Endothelial cell of umbilical vein (primary cell): ENCODE data around the gene SLC35G3. TPM values are rescaled to one million over a fixed set of nuclear protein-coding genes. Genes with fewer than 3 reads are reported as not detected.
"Not testable (repeated sequence)": the region's sequence is repeated elsewhere in the genome, so short reads cannot be mapped to it uniquely, and the experiment has no call there.

Source experiments
- BruUV-seq: library from RNA; stranded (reverse); fragments of 400-500 nt; replicated peaks from 2 replicates; lab custom pipeline; 2021; lab: Mats Ljungman, UMichigan
- CTCF ChIA-PET: fragments of 300-600, 350-600 bp; sonication (Branson Sonifier 250); formaldehyde crosslinking; loops from one replicate; lab custom pipeline; 2021; ENCODE audit warnings: antibody characterized with exemption, inconsistent platforms; lab: Charles Lee
- POLR2A ChIA-PET: fragments of 300-600, 350-600 bp; sonication (Branson Sonifier 250); formaldehyde crosslinking; loops from one replicate; lab custom pipeline; 2021; ENCODE audit warnings: antibody characterized with exemption, inconsistent platforms; lab: Charles Lee
- DNase-seq: peaks from one replicate; pipeline ENCODE4 v3.0.0-alpha.2; 2011; ENCODE audit warnings: low read depth, low spot score
- FAIRE-seq: peaks from 2 replicates; lab custom pipeline; 2011; peaks lifted over from hg19 to GRCh38; lab: Jason Lieb, UNC
- H2AFZ ChIP-seq: 2 replicates; pipeline ENCODE4 v1.6.0; 2012; ENCODE audit warnings: low read depth, low read length, control low read depth, inconsistent platforms
- H3K27ac ChIP-seq: 2 replicates; pipeline ENCODE4 v1.5.1; 2011; ENCODE audit warnings: low read depth, mild to moderate bottlenecking, control low read depth, low read length, moderate library complexity; ENCODE audit not compliant: insufficient read depth
- H3K27me3 ChIP-seq, 2 experiments: 2 replicates each; pipeline versions ENCODE4 v1.6.0 to v1.6.1; 2011; ENCODE audit warnings: low read length in 2 of 2, mixed read lengths in 1 of 2; ENCODE audit not compliant: control insufficient read depth in 2 of 2, insufficient read depth in 2 of 2
- H3K36me3 ChIP-seq, 2 experiments: 2 replicates in 1 of 2; 3 replicates in 1 of 2; pipeline ENCODE4 v1.5.1; 2011; ENCODE audit warnings: low read length in 2 of 2, mild to moderate bottlenecking in 1 of 2, moderate library complexity in 1 of 2; ENCODE audit not compliant: control insufficient read depth in 2 of 2, insufficient read depth in 2 of 2; ENCODE audit errors: extremely low read depth in 1 of 2
- H3K4me1 ChIP-seq: 3 replicates; pipeline ENCODE4 v1.5.1; 2011; ENCODE audit warnings: mild to moderate bottlenecking, low read length; ENCODE audit not compliant: control insufficient read depth, insufficient read depth; ENCODE audit errors: extremely low read depth
- H3K4me2 ChIP-seq: 2 replicates; pipeline ENCODE4 v1.6.1; 2011; ENCODE audit warnings: low read length, control low read depth, mixed read lengths; ENCODE audit not compliant: insufficient read depth
- H3K4me3 ChIP-seq, 3 experiments: fragments of 200-600 bp in 1 of 3; sonication (generic), shearing (Covaris generic) in 1 of 3; replicated peaks in 1 of 3; 2 replicates each; pipeline ENCODE4 v1.5.1; 2011 to 2016; ENCODE audit warnings: control low read depth in 3 of 3, low read length in 3 of 3, mild to moderate bottlenecking in 2 of 3, inconsistent platforms in 1 of 3, low read depth in 1 of 3, moderate library complexity in 1 of 3; ENCODE audit not compliant: insufficient read depth in 1 of 3
- H3K79me2 ChIP-seq: 2 replicates; pipeline ENCODE4 v1.6.0; 2012; ENCODE audit warnings: low read length, inconsistent platforms; ENCODE audit not compliant: control insufficient read depth, insufficient read depth
- H3K9ac ChIP-seq: replicated peaks from 2 replicates; pipeline ENCODE3; 2011; ENCODE audit warnings: low read length, control low read depth; ENCODE audit not compliant: insufficient read depth; ENCODE audit errors: extremely low read depth
- H3K9me1 ChIP-seq: replicated peaks from 3 replicates; pipeline ENCODE4 v1.6.0; 2011; ENCODE audit warnings: mild to moderate bottlenecking, low read length; ENCODE audit not compliant: control insufficient read depth, insufficient read depth; ENCODE audit errors: extremely low read depth
- H3K9me3 ChIP-seq: replicated peaks from 2 replicates; pipeline ENCODE4 v1.5.1; 2012; ENCODE audit warnings: low read length, inconsistent platforms; ENCODE audit not compliant: control insufficient read depth, insufficient read depth
- H4K20me1 ChIP-seq: replicated peaks from 2 replicates; pipeline ENCODE3; 2011; ENCODE audit warnings: mild to moderate bottlenecking, low read length; ENCODE audit not compliant: control insufficient read depth, insufficient read depth; ENCODE audit errors: extremely low read depth
- JUN ChIP-seq: IDR thresholded peaks from 2 replicates; pipeline ENCODE4 v1.6.1; 2011; ENCODE audit warnings: borderline replicate concordance, low read depth; ENCODE audit not compliant: insufficient read length, insufficient read depth
- MYC ChIP-seq: IDR thresholded peaks from one replicate; pipeline ENCODE4 v1.6.1; 2011; ENCODE audit warnings: mild to moderate bottlenecking, low read depth, low read length
- POLR2AphosphoS5 ChIP-seq: IDR thresholded peaks from 2 replicates; pipeline ENCODE4 v1.6.1; 2012; ENCODE audit warnings: low read depth, mild to moderate bottlenecking, control low read depth, low read length, moderate library complexity; ENCODE audit not compliant: insufficient read depth
- dilution Hi-C: fragments of 300-500 bp; cut with MboI; formaldehyde crosslinking; loops from one replicate; pipeline ENCODE4 v1.15.0; 2019; ENCODE audit warnings: low sequenced_read_pairs; ENCODE audit not compliant: extremely low pct_ligation_motif_present
- intact Hi-C: fragments of 100-400 bp; cut with micrococcal nuclease; formaldehyde crosslinking; loops from one replicate; pipeline ENCODE4 v1.10.0; 2022
- polyA plus RNA-seq, 4 experiments: library from polyadenylated mRNA; depleted of rRNA in 3 of 4; stranded (reverse) in 3 of 4; unstranded in 1 of 4; fragments of >200 nt; gene quantifications; 2 replicates each; pipeline versions ENCODE4 v1.2.1 to v1.2.3, GENCODE V29; 2011 to 2012; ENCODE audit warnings: missing spikeins in 1 of 4
- total RNA-seq: library from RNA; stranded (reverse); gene quantifications from 2 replicates; pipeline ENCODE4 v1.2.3, GENCODE V29; 2021
- TF ChIP-seq, protein P1 (sequence below): IDR thresholded peaks from 2 replicates; pipeline ENCODE4 v1.6.1; 2011; ENCODE audit not compliant: insufficient read depth, insufficient read length
- TF ChIP-seq, protein P2 (sequence below), 2 donors: IDR thresholded peaks; 1 replicate in 1 of 2; 2 replicates in 1 of 2; pipeline ENCODE4 v1.5.1; 2011; ENCODE audit warnings: low read length in 2 of 2, mild to moderate bottlenecking in 2 of 2, moderate library complexity in 2 of 2, control low read depth in 1 of 2, inconsistent platforms in 1 of 2, low read depth in 1 of 2; ENCODE audit not compliant: insufficient read depth in 1 of 2; ENCODE audit errors: extremely low read depth in 1 of 2

The SLC35G3 gene
- total and polyA plus RNA-seq, 2 donors (not counting 3 experiments of a cell fraction or from before 2014, with no cell fraction given): not detected

DNA sequence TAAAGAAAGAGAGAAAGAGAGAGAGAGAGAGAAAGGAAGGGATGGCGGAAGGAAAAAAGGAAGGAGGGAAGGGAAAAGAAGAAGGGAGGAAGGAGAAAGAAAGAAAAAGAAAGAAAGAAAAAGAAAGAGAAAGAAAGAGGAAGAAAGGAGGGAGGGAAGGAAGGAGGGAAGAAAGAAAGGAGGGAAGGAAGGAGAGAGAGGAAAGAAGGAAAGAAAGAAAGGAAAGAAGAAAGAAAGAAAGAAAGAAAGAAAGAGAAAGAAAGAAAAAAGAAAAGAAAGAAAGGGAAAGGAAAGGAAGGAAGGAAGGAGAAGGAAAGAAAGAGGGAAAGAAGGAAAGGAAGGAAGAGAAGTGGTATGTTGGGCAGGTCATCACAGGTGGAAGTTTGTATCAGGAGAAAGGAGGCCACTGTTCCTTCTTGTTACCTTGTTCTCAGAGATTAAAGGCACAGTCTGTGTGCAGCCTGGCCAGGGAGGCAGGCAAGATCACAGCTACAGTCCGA, 19.3 kb downstream of the SLC35G3 start:
- no peak overlapping the region for H3K27ac ChIP-seq
- no peaks in the 10 kb centered on the region for H3K4me1 ChIP-seq
- no peaks in the 10 kb centered on the region for H3K79me2 ChIP-seq
- ChIA-PET CTCF (interaction anchor here (1.6 kb wide), 1 partner anchor 364 kb away, joined by 4 read pairs; no protein-coding TSS in a partner anchor), POLR2A (no interaction called here)
- H3K27me3 ChIP-seq: peaks cover 0 to 3% of the 10 kb centered on the region in 2 experiments
- dilution Hi-C loops (no loop called here), intact Hi-C loops (loop anchor here (5.0 to 10.0 kb wide), 2 partner anchors 67 to 260 kb away; partner anchors contain the start of genes SLFN12 and SLFN5)
- no peaks in the 10 kb centered on the region for H3K36me3 ChIP-seq
- no peaks in the 10 kb centered on the region for H3K9me1 ChIP-seq
- H4K20me1 ChIP-seq: no peaks in the 10 kb centered on the region
- no peak overlapping the region for H3K4me2 ChIP-seq
- no peak overlapping the region for H3K4me3 ChIP-seq
- H3K9me3 ChIP-seq: no peaks in the 10 kb centered on the region
- FAIRE-seq: no peak
- DNase-seq: no peak
- no peak overlapping the region for H2AFZ ChIP-seq
- no TSS peak for BruUV-seq
- H3K9ac ChIP-seq: no peak overlapping the region
- TF ChIP-seq, protein P1, sequence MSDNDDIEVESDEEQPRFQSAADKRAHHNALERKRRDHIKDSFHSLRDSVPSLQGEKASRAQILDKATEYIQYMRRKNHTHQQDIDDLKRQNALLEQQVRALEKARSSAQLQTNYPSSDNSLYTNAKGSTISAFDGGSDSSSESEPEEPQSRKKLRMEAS: no peak
- TF ChIP-seq JUN (no peak), POLR2AphosphoS5 (no peak), MYC (no peak)
- TF ChIP-seq, protein P2, sequence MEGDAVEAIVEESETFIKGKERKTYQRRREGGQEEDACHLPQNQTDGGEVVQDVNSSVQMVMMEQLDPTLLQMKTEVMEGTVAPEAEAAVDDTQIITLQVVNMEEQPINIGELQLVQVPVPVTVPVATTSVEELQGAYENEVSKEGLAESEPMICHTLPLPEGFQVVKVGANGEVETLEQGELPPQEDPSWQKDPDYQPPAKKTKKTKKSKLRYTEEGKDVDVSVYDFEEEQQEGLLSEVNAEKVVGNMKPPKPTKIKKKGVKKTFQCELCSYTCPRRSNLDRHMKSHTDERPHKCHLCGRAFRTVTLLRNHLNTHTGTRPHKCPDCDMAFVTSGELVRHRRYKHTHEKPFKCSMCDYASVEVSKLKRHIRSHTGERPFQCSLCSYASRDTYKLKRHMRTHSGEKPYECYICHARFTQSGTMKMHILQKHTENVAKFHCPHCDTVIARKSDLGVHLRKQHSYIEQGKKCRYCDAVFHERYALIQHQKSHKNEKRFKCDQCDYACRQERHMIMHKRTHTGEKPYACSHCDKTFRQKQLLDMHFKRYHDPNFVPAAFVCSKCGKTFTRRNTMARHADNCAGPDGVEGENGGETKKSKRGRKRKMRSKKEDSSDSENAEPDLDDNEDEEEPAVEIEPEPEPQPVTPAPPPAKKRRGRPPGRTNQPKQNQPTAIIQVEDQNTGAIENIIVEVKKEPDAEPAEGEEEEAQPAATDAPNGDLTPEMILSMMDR (IDR thresholded peaks at IDR 0.05; ENCODE audit: extremely low read depth in 1 of 2, insufficient read depth in 1 of 2, low read depth in 1 of 2, low read length in 2 of 2): no peak

DNA sequence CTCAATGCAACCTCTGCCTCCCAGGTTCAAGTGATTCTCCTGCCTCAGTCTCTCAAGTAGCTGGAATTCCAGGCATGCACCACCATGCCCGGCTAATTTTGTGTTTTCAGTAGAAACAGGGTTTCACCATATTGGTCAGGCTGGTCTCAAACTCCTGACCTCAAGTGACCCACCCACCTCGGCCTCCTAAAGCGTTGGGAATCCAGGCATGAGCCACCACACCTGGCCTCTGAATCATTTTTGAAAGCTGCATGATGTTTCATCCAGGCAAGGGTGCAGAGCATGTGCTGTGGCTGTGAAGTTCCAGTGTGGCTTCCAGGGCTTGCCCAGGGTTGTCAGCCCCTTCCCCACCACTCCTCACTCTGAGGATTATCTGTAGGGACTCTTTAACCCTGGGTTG, 21.9 kb downstream of the SLC35G3 start:
- H3K9me1 ChIP-seq, POLR2A ChIA-PET, H3K36me3 ChIP-seq, H4K20me1 ChIP-seq, H3K4me2 ChIP-seq, H2AFZ ChIP-seq, FAIRE-seq, H3K79me2 ChIP-seq, DNase-seq, H3K27ac ChIP-seq, H3K27me3 ChIP-seq, H3K9me3 ChIP-seq, H3K4me3 ChIP-seq, H3K4me1 ChIP-seq, dilution Hi-C loops, BruUV-seq, H3K9ac ChIP-seq: not testable (repeated sequence)
- CTCF ChIA-PET: interaction anchor here (0.8 to 5.9 kb wide), 2 partner anchors 85 to 363 kb away, joined by 3 to 186 read pairs; partner anchors contain the start of gene SLFN12L
- intact Hi-C loops: loop anchor here (5.0 to 10.0 kb wide), 2 partner anchors 70 to 262 kb away; partner anchors contain the start of genes SLFN12 and SLFN5
